ENCODE data around the gene LMBR1.
"Not testable (repeated sequence)": the region's sequence is repeated elsewhere in the genome, so short reads cannot be mapped to it uniquely, and the experiment has no call there.

The LMBR1 gene

GRCh38 chr7:156845379-156846101 is 47.4 kb downstream of the LMBR1 start:
- no peak for FAIRE-seq

- not testable (repeated sequence) for FAIRE-seq
Observed at GRCh38 chr7:156843582-156843981, 49.4 kb downstream of the LMBR1 start.

DNA sequence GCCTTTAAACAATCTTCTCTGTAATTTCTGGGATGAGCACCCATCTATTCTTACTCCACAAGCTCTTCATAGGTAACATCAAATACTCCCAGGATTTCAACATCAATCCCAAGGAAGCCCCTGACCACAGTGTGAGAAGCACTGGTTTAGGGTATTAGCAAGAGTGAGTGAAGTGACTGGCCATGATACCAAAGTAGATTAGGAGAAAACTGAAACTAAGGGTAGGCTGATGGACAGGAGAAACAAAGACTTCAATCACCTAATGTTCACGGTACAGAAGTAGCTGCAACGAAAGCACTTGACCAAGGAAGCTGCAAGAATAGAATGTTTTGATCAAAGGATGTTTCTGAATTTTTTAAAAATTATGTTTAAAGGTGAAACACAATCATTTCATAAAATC is 49.8 kb downstream of the LMBR1 start:
- FAIRE-seq = no peak

DNA sequence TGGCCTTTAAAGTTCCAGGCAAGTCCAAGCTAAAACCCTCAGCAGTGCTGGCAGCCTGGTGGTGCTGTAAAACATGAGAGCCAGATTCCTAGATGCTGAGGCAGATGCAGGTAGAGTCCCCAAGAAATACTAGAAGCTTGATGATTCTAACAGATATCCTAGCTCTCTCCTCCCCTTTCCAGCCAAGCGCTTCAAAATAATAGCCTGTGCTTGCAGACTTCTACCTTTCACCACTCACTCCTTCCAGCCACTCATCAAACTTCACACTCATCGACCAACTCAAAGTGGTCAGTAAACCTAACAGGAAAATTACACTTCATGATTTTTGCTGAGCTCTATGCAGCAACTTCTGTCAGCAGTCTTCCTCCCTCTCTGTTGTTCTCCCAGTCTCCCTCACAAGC is 50.2 kb downstream of the LMBR1 start:
- no peak for FAIRE-seq

GRCh38 chr7:156842317-156842716 is 50.7 kb downstream of the LMBR1 start:
- FAIRE-seq = no peak

DNA sequence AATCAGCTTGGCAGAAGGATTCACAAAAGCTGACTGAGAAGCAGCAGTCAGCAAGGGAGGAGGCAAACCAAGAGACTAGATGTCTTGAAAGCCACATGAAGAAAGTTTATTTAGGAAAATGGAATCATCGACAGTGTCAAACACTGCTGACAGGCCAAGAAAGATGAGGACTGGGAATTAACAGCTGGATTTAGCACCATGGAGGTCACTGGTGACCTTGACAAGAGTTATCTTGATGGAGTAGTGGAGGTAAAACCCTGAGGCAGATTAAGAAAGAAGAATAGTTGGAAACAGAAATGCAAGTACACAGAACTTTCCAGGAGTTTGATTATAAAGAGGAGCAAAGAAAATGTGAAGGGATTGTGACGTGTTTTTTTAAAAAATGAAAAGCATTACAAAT is 51.5 kb downstream of the LMBR1 start:
- no peak for FAIRE-seq

DNA sequence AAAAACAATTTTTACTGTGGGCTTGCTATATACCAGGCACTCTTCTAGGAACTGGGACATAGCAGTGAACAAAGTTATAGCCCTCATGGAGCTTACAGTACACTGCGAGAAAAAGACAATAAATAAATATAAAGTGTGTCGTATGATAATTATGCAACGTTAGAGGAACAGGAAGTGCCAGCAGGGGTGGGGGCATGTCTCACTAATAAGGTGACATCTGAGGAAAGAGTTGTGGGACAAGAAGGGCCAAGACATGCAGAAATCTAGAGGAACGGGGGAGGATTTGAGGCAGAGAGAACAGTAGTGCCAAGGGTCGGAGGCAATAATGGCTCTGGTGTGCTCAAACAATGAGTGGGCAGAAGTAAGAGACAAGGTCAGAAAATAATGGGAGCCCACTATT is 52.8 kb downstream of the LMBR1 start:
- FAIRE-seq = no peak

DNA sequence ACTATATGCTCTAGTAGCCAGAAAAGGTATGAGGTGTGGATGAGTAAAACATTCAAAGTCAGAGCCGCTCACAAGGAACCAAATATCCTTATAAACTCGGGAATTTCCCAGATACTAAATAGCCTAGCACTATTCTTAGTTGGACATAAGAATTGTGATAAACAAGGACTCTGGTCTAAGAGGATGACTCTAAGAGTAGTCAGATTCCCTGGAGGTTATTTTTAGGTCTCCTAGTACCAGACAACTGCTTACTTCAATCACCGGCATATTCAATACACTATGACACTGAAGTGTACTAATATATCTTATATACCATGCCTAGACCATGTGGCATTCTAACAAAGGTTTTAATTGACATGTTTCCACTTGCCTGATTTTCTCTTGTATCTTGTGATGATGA is 56.5 kb downstream of the LMBR1 start:
- no peak for FAIRE-seq

DNA sequence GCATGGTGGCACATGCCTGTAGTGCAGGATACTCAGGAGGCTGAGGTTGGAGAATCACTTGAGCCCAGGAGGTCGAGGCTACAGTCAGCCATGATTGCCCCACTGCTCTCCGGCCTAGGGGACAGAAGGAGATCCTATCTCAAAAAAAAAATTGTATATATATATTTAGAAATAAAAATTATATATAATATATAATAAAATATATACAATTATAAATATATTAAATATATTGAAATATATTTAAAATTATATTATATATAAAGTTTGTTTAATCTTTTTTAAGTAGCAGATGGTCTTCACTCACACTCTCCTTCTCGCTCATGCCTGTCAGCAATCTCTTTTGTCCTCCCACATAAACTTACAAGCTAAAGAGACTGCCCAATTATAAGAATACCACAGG is 58.5 kb downstream of the LMBR1 start:
- FAIRE-seq = no peak

- FAIRE-seq = no peak
Observed at GRCh38 chr7:156833312-156833711, 59.7 kb downstream of the LMBR1 start.

DNA sequence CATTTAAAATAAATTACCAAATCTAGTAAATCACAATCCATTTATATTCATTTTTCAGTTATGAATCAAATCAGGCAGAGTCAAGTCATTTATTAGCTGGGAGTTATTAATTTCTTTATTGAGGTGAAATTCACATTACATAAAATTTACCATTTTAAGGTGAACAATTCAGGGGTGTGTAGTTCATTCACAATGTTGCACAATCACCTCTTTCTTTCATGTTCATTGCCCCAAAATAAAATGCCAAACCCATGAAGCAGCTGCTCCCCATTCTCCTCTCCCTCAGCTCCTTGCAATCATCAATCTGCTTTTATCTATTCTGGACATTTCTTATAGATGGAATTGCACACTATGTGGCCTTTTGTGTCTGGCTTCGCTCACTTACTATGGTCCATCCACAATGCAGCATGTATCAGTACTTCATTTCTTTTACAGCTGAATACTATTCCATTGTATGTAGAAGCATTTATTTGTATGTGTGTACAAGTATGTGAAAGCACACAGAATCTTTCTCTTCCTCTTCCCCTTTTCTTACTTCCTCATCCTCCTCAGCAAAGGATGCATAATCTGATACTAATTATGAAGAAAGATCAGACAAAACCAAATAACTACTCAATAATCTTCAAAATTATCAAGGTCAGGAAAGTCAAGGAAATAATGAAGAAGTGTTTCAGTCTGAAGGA is 60.6 kb downstream of the LMBR1 start:
- no peak for FAIRE-seq

DNA sequence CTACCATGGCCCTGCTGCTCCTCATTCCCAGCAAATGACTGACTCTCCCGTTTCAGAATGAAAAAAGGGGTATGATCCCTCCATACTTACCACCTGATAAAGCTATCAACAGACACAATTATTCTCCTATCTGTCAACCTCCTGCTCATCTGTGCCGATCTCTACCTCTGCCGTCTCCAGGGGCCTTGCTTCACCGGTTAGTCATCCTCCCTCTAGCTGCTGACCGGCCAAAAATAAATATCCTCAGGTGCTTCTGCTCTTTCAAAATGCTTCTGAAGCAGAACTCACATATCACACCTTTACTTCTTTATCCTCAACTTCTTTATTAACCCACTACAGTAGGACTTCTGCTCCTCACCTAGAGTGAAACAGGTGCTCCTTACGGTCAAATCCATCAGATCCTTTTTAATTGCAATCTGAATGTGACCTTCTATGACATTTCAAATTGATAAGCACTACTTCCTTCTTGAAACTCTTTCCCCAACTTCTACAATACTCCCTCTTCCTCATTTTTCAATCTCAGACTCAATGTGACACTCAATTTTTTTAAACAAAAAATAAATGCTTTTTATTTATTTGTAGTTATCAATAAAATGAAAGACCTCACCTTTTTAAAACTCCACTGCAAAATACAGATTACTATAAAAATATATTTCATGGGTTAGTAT is 63.2 kb downstream of the LMBR1 start:
- FAIRE-seq = no peak

GRCh38 chr7:156827587-156828203 is 65.3 kb downstream of the LMBR1 start:
- FAIRE-seq = peak; percentile 79

GRCh38 chr7:156823435-156823834 is 69.5 kb downstream of the LMBR1 start:
- FAIRE-seq = no peak

- no peak for FAIRE-seq
Observed at GRCh38 chr7:156820445-156821063, 72.4 kb downstream of the LMBR1 start.

DNA sequence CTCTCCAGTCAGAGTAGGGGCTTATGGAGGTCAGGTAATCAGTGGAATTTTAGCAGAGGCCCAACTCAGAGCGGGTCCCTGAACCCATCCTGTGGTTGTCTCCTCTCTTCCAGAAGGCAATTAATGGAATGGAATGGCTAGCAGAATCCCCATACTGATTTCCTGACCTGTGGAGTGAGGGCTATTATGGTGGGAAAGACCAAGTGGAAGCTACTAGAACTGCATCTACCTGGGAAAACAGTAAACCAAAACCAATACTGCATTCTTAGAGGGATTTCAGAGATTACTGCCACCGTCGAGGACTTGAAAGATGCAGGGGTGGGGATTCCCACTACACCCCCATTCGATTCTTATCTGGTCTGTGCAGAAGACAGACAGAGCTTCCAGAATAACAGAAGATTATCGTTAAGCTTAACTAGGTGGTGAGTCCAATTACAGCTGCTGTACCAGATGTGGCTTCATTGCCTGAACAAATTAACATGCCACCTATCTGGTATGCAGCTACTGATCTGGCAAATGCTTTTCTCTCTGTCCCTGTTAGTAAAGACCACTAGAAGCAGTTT is 73.2 kb downstream of the LMBR1 start:
- no peak for FAIRE-seq

- no peak for FAIRE-seq
Observed at GRCh38 chr7:156818133-156818532, 74.8 kb downstream of the LMBR1 start.

DNA sequence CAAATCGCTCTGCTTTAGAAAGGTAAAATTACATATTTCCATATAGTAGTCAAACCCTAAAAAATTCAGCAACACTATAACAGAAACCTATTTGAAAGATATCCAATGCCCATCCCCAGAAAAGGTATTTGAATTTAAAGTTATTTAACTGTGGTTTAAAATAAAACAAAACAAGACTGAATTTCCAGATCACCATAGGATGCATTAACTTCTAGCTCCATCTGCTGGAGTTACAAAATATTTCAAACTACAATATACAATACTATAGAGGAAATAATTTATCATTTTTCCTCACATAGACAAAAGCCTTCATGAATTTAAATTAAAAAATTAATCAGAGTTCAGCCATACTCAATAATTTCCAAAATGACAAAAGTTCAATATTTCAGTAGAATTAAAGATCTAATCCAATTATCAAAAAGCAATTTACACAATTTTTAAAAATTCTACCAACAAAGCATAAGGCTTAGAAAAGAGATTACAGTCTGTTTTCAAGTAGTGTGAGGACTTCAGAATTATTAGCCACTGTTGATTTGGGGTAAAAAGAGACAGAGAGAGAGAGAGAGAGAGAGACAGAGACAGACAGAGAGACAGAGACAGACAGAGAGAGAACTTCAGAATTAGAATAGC is 75.9 kb downstream of the LMBR1 start:
- peak; percentile 95 for FAIRE-seq

GRCh38 chr7:156811706-156812105 is 81.3 kb downstream of the LMBR1 start:
- no peak for FAIRE-seq

GRCh38 chr7:156803656-156804055 is 89.3 kb downstream of the LMBR1 start:
- FAIRE-seq = not testable (repeated sequence)

DNA sequence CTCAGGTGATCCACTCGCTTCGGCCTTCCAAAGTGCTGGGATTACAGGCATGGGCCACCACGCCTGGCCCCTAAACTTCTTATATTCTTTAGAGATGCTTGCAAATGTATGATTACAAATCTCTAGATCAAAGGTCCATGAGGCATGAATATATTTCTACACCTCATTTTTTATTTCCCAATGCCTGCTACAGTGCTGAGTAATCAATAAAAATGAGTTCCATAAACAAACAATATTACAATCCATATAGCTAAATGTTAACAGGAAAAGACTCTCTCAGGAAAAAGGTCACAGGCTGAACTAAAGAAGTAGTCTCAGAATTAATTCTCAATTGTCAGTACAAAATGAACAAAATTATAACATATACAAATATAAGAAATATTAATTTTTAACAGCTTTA is 90.8 kb downstream of the LMBR1 start:
- no peak for FAIRE-seq

DNA sequence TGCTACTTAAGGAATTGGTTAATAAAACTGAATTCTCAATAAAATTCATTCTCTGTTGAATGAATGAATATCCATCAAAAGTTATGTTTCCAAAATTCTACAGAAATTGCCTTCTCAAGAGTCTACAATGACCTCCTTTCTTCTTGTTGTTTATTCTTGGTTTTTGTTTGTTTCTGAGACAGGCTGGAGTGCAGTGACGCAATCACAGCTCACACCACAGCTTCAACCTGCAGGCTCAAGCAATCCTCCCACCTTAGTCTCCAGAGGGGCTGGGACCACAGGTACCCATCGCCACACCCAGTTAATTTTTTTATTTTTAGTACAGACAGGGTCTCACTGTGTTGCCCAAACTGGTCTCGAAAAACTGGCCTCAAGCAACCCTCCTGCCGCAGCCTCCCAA is 97.6 kb downstream of the LMBR1 start:
- FAIRE-seq = no peak
